Thoracic aorta (tissue), 2 donors: ENCODE data around the gene TENT5A. TPM values are rescaled to one million over a fixed set of nuclear protein-coding genes. Genes with fewer than 3 reads are reported as not detected.

Experiments
- ATAC-seq: fragments of 150-250 bp; one replicate; pipeline ENCODE4 v1.8.0; 2017; ENCODE audit warnings: low read depth; ENCODE audit not compliant: insufficient number of reproducible peaks, low FRiP score
- DNase-seq: peaks from one replicate; pipeline ENCODE4 v3.0.0-alpha.2; 2020; ENCODE audit warnings: low spot score
- H3K27ac ChIP-seq, 2 donors: fragments of 200-600 bp; sonication (generic); 1 replicate in 1 of 2; 2 replicates in 1 of 2; pipeline ENCODE4 v1.5.1; 2016; ENCODE audit warnings: mild to moderate bottlenecking in 2 of 2, moderate library complexity in 2 of 2
- H3K27me3 ChIP-seq: fragments of 200-600 bp; sonication (generic); replicated peaks from 2 replicates; pipeline ENCODE4 v1.6.0; 2016; ENCODE audit warnings: mild to moderate bottlenecking; ENCODE audit not compliant: insufficient read depth
- H3K36me3 ChIP-seq: fragments of 200-600 bp; sonication (generic); one replicate; pipeline ENCODE4 v1.5.1; 2016
- H3K4me1 ChIP-seq, 2 donors: fragments of 200-600 bp; sonication (generic); 1 replicate in 1 of 2; 2 replicates in 1 of 2; pipeline versions ENCODE4 v1.5.1 to v1.6.0; 2016; ENCODE audit warnings: low read depth in 2 of 2, mild to moderate bottlenecking in 1 of 2; ENCODE audit not compliant: control insufficient read depth in 1 of 2
- H3K4me3 ChIP-seq: fragments of 200-600 bp; sonication (generic); 2 replicates; pipeline ENCODE4 v1.5.1; 2016; ENCODE audit warnings: mild to moderate bottlenecking
- H3K9me3 ChIP-seq: fragments of 200-600 bp; sonication (generic); 2 replicates; pipeline ENCODE4 v1.5.1; 2016
- CTCF ChIP-seq: fragments of 200-600 bp; sonication (generic); IDR thresholded peaks from one replicate; pipeline ENCODE4 v1.5.1; 2019; ENCODE audit warnings: antibody characterized with exemption
- total RNA-seq, 2 donors: library from RNA; depleted of rRNA; stranded (reverse); fragments of >200 nt; gene quantifications; one replicate each; pipeline versions ENCODE4 v1.1.0 to v1.2.3, GENCODE V29; 2016

TENT5A gene
- total RNA-seq, 2 donors from 2014 or later: 40.5 to 53.2 TPM

GRCh38 chr6:81759782-81760181 lies 7.3 kb upstream of the TENT5A start:
- no peak overlapping the region for H3K27ac ChIP-seq

GRCh38 chr6:81758221-81758620 lies 5.7 kb upstream of the TENT5A start:
- no peaks in the 10 kb centered on the region for H3K4me1 ChIP-seq
- H3K9me3 ChIP-seq: no peaks in the 10 kb centered on the region
- H3K27ac ChIP-seq: no peak overlapping the region
- H3K27me3 ChIP-seq: no peaks in the 10 kb centered on the region
- DNase-seq (no peak), ATAC-seq (no peak)
- H3K36me3 ChIP-seq: no peaks in the 10 kb centered on the region
- H3K4me3 ChIP-seq: no peak overlapping the region
- no peak for TF ChIP-seq CTCF

More at GRCh38 chr6:81759782-81760181, 7.3 kb upstream of the TENT5A start:
- H3K9me3 ChIP-seq: no peaks in the 10 kb centered on the region
- H3K4me3 ChIP-seq: no peak overlapping the region
- no peak for ATAC-seq
- H3K36me3 ChIP-seq: no peaks in the 10 kb centered on the region
- no peaks in the 10 kb centered on the region for H3K27me3 ChIP-seq
- H3K4me1 ChIP-seq: no peaks in the 10 kb centered on the region
- no peak for TF ChIP-seq CTCF
- no peak for DNase-seq

GRCh38 chr6:81756690-81757089 lies 4.2 kb upstream of the TENT5A start:
- no peaks in the 10 kb centered on the region for H3K36me3 ChIP-seq
- H3K9me3 ChIP-seq: no peaks in the 10 kb centered on the region
- no peaks in the 10 kb centered on the region for H3K4me1 ChIP-seq
- DNase-seq (no peak), ATAC-seq (no peak)
- H3K27ac ChIP-seq: no peak overlapping the region
- H3K27me3 ChIP-seq: no peaks in the 10 kb centered on the region
- no peak for TF ChIP-seq CTCF
- no peak overlapping the region for H3K4me3 ChIP-seq

- ATAC-seq (no peak), DNase-seq (no peak)
- no peak overlapping the region for H3K27ac ChIP-seq
- no peaks in the 10 kb centered on the region for H3K9me3 ChIP-seq
- no peaks in the 10 kb centered on the region for H3K4me1 ChIP-seq
- H3K36me3 ChIP-seq: no peaks in the 10 kb centered on the region
- no peak for TF ChIP-seq CTCF
- no peaks in the 10 kb centered on the region for H3K27me3 ChIP-seq
- no peak overlapping the region for H3K4me3 ChIP-seq
Measured at GRCh38 chr6:81755551-81755950, 3.1 kb upstream of the TENT5A start.

GRCh38 chr6:81754906-81755305 lies 2.4 kb upstream of the TENT5A start:
- no peaks in the 10 kb centered on the region for H3K36me3 ChIP-seq
- H3K4me3 ChIP-seq: no peak overlapping the region
- no peaks in the 10 kb centered on the region for H3K27me3 ChIP-seq
- no peak for TF ChIP-seq CTCF
- DNase-seq: no peak
- H3K27ac ChIP-seq: no peak overlapping the region
- no peaks in the 10 kb centered on the region for H3K9me3 ChIP-seq
- H3K4me1 ChIP-seq: no peaks in the 10 kb centered on the region
- ATAC-seq: no peak
